ENCODE data around the gene TUFT1.
"Not testable (repeated sequence)": the region's sequence is repeated elsewhere in the genome, so short reads cannot be mapped to it uniquely, and the experiment has no call there.

TUFT1 gene

GRCh38 chr1:151516031-151516511, 24.0 kb upstream of the TUFT1 start:
- no peak overlapping the region for H3K27ac ChIP-seq
- no peak for TF ChIP-seq CTCF (IDR thresholded peaks at IDR 0.05)

GRCh38 chr1:151518431-151518830, 21.7 kb upstream of the TUFT1 start:
- Histone ChIP-seq H3K27ac (no peak overlapping the region), H3K4me3 (no peak overlapping the region)
- no peak for DNase-seq (ENCODE audit: low spot score)
- no peak for TF ChIP-seq CTCF (IDR thresholded peaks at IDR 0.05)

More at GRCh38 chr1:151516031-151516511, 24.0 kb upstream of the TUFT1 start:
- no peak overlapping the region for H3K4me3 ChIP-seq
- no peak for DNase-seq (ENCODE audit: low spot score)

GRCh38 chr1:151518936-151519335, 21.2 kb upstream of the TUFT1 start:
- no peak overlapping the region for H3K27ac ChIP-seq
- TF ChIP-seq CTCF (IDR thresholded peaks at IDR 0.05) = no peak
- no peak overlapping the region for H3K4me3 ChIP-seq
- no peak for DNase-seq (ENCODE audit: low spot score)

- DNase-seq (ENCODE audit: low spot score) = no peak
- H3K4me3 ChIP-seq = no peak overlapping the region
- H3K27ac ChIP-seq = no peak overlapping the region
- TF ChIP-seq CTCF (IDR thresholded peaks at IDR 0.05) = no peak
Observed at GRCh38 chr1:151519667-151520066, 20.4 kb upstream of the TUFT1 start.

GRCh38 chr1:151520359-151520758, 19.8 kb upstream of the TUFT1 start:
- no peak for TF ChIP-seq CTCF (IDR thresholded peaks at IDR 0.05)
- no peak for DNase-seq (ENCODE audit: low spot score)
- H3K27ac ChIP-seq = no peak overlapping the region
- H3K4me3 ChIP-seq = no peak overlapping the region

GRCh38 chr1:151522427-151522826, 17.7 kb upstream of the TUFT1 start:
- H3K27ac ChIP-seq; H3K4me3 ChIP-seq; DNase-seq (ENCODE audit: low spot score): not testable (repeated sequence)

- DNase-seq (ENCODE audit: low spot score) = no peak
- Histone ChIP-seq H3K4me3 (no peak overlapping the region), H3K27ac (no peak overlapping the region)
- TF ChIP-seq CTCF (IDR thresholded peaks at IDR 0.05) = no peak
Observed at GRCh38 chr1:151523326-151523725, 16.8 kb upstream of the TUFT1 start.

GRCh38 chr1:151524736-151525135, 15.4 kb upstream of the TUFT1 start:
- DNase-seq (ENCODE audit: low spot score) = no peak
- H3K27ac ChIP-seq = no peak overlapping the region
- no peak for TF ChIP-seq CTCF (IDR thresholded peaks at IDR 0.05)
- no peak overlapping the region for H3K4me3 ChIP-seq
